ELF-1 (cell line): ENCODE measurements around the gene DCLK1.
"Not testable (repeated sequence)": the region's sequence is repeated elsewhere in the genome, so short reads cannot be mapped to it uniquely, and the experiment has no call there.

Source experiments
- DNase-seq: peaks from one replicate; pipeline ENCODE4 v3.0.0-alpha.2; 2016; ENCODE audit warnings: low read depth, low spot score

The DCLK1 gene

GRCh38 chr13:35984776-35985453 is 146.3 kb downstream of the DCLK1 start:
- peak; percentile 27 for DNase-seq

GRCh38 chr13:35984287-35984686 is 146.9 kb downstream of the DCLK1 start:
- DNase-seq: no peak

GRCh38 chr13:35983703-35984102 is 147.5 kb downstream of the DCLK1 start:
- DNase-seq: not testable (repeated sequence)

- no peak for DNase-seq
These were observed 148.0 kb downstream of the DCLK1 start for GRCh38 chr13:35983206-35983605.

- no peak for DNase-seq
These were observed 151.7 kb downstream of the DCLK1 start for GRCh38 chr13:35979361-35979951.

GRCh38 chr13:35978607-35979316 is 152.4 kb downstream of the DCLK1 start:
- DNase-seq: peak; percentile 36

GRCh38 chr13:35977060-35977459 is 154.1 kb downstream of the DCLK1 start:
- DNase-seq: no peak

- DNase-seq: no peak
These were observed 155.1 kb downstream of the DCLK1 start for GRCh38 chr13:35976126-35976525.

- DNase-seq: not testable (repeated sequence)
These were observed 164.2 kb downstream of the DCLK1 start for GRCh38 chr13:35966951-35967350.

- no peak for DNase-seq
These were observed 165.2 kb downstream of the DCLK1 start for GRCh38 chr13:35966024-35966423.

GRCh38 chr13:35965226-35965927 is 165.8 kb downstream of the DCLK1 start:
- no peak for DNase-seq

GRCh38 chr13:35964863-35965180 is 166.4 kb downstream of the DCLK1 start:
- DNase-seq: no peak

- DNase-seq: no peak
These were observed 166.9 kb downstream of the DCLK1 start for GRCh38 chr13:35964011-35964862.

GRCh38 chr13:35961461-35962220 is 169.5 kb downstream of the DCLK1 start:
- DNase-seq: no peak

- DNase-seq: no peak
These were observed 170.2 kb downstream of the DCLK1 start for GRCh38 chr13:35961002-35961401.

- DNase-seq: no peak
These were observed 173.2 kb downstream of the DCLK1 start for GRCh38 chr13:35957996-35958395.

- no peak for DNase-seq
These were observed 173.9 kb downstream of the DCLK1 start for GRCh38 chr13:35957241-35957731.

- DNase-seq: no peak
These were observed 175.1 kb downstream of the DCLK1 start for GRCh38 chr13:35956074-35956473.

GRCh38 chr13:35954207-35954560 is 177.0 kb downstream of the DCLK1 start:
- no peak for DNase-seq

- DNase-seq: peak; percentile 95
These were observed 177.5 kb downstream of the DCLK1 start for GRCh38 chr13:35953537-35954206.
